Neural cell (in vitro differentiated cells): ENCODE measurements around the gene KCNK10. TPM values are rescaled to one million over a fixed set of nuclear protein-coding genes. Genes with fewer than 3 reads are reported as not detected.

Source experiments
- H2AFZ ChIP-seq: fragments of 200-600, 300-800 bp; sonication (generic), shearing (Covaris generic); 2 replicates; pipeline ENCODE4 v1.6.0; 2014; ENCODE audit warnings: low read depth, mild to moderate bottlenecking, antibody characterized with exemption, low read length, moderate library complexity
- H3F3A ChIP-seq: fragments of 200-600 bp; shearing (Covaris generic); 2 replicates; pipeline ENCODE4 v1.6.1; 2016; ENCODE audit warnings: mild to moderate bottlenecking, moderate library complexity, mixed read lengths, antibody characterized with exemption, low read length; ENCODE audit not compliant: insufficient read depth, poor library complexity, severe bottlenecking
- H3K27ac ChIP-seq: fragments of 200-600, 300-800 bp; sonication (generic), shearing (Covaris generic); 2 replicates; pipeline ENCODE4 v1.5.1; 2014; ENCODE audit warnings: mild to moderate bottlenecking, low read length, moderate library complexity
- H3K27me3 ChIP-seq: fragments of 300-800, 200-600 bp; sonication (generic), shearing (Covaris generic); 2 replicates; pipeline ENCODE4 v1.6.0; 2014; ENCODE audit warnings: mild to moderate bottlenecking, low read depth, low read length, moderate library complexity; ENCODE audit not compliant: insufficient read depth
- H3K36me3 ChIP-seq: fragments of 300-800, 200-600 bp; sonication (generic), shearing (Covaris generic); 2 replicates; pipeline ENCODE4 v1.5.1; 2014; ENCODE audit warnings: mild to moderate bottlenecking, antibody characterized with exemption, low read length, moderate library complexity; ENCODE audit not compliant: insufficient read depth
- H3K4me2 ChIP-seq: fragments of 300-800, 200-600 bp; sonication (generic), shearing (Covaris generic); 2 replicates; pipeline ENCODE4 v1.6.0; 2014; ENCODE audit warnings: mild to moderate bottlenecking, low read length
- H3K4me3 ChIP-seq: fragments of 300-800, 200-600 bp; sonication (generic), shearing (Covaris generic); 2 replicates; pipeline ENCODE4 v1.5.1; 2014; ENCODE audit warnings: mild to moderate bottlenecking, low read length, moderate library complexity
- H3K79me2 ChIP-seq: fragments of 200-600 bp; shearing (Covaris generic); replicated peaks from 2 replicates; pipeline ENCODE4 v1.6.0; 2014; ENCODE audit warnings: mild to moderate bottlenecking, low read length, moderate library complexity; ENCODE audit not compliant: insufficient read depth
- H3K9ac ChIP-seq: fragments of 300-800, 200-600 bp; sonication (generic), shearing (Covaris generic); 2 replicates; pipeline ENCODE4 v1.6.1; 2016; ENCODE audit warnings: mild to moderate bottlenecking, low read length, mixed read lengths
- H3K9me2 ChIP-seq: fragments of 200-600 bp; shearing (Covaris generic); 2 replicates; pipeline ENCODE4 v1.6.1; 2016; ENCODE audit warnings: mild to moderate bottlenecking, low read length, mixed read lengths; ENCODE audit not compliant: insufficient read depth
- H3K9me3 ChIP-seq: fragments of 200-600, 300-800 bp; sonication (generic), shearing (Covaris generic); 2 replicates; pipeline ENCODE4 v1.6.1; 2016; ENCODE audit warnings: mild to moderate bottlenecking, mixed run types, low read length, moderate library complexity, mixed read lengths
- H4K20me1 ChIP-seq: fragments of 200-600 bp; shearing (Covaris generic); 2 replicates; pipeline ENCODE4 v1.6.1; 2016; ENCODE audit warnings: mild to moderate bottlenecking, mixed run types; ENCODE audit not compliant: insufficient read depth
- EP300 ChIP-seq: fragments of 450-650 bp; conservative IDR thresholded peaks from 2 replicates; pipeline ENCODE4 v1.6.1; 2014; ENCODE audit warnings: antibody characterized with exemption, mild to moderate bottlenecking, moderate library complexity; ENCODE audit not compliant: poor library complexity, severe bottlenecking
- EZH2 ChIP-seq: fragments of 200-600, 300-800 bp; shearing (Covaris generic), sonication (generic); IDR thresholded peaks from 2 replicates; pipeline ENCODE4 v1.6.1; 2014; ENCODE audit warnings: antibody characterized with exemption, low read length, borderline replicate concordance, mild to moderate bottlenecking; ENCODE audit not compliant: insufficient read depth, poor library complexity, severe bottlenecking
- MXI1 ChIP-seq: fragments of 450-650 bp; conservative IDR thresholded peaks from 2 replicates; pipeline ENCODE4 v1.6.1; 2014; ENCODE audit warnings: antibody characterized with exemption, mild to moderate bottlenecking; ENCODE audit not compliant: poor library complexity, severe bottlenecking
- POLR2AphosphoS5 ChIP-seq: IDR thresholded peaks from 2 replicates; pipeline ENCODE4 v1.6.1; 2012
- RAD21 ChIP-seq: fragments of 450-650 bp; conservative IDR thresholded peaks from 2 replicates; pipeline ENCODE4 v1.6.1; 2014; ENCODE audit warnings: antibody characterized with exemption, mild to moderate bottlenecking, moderate library complexity
- SMC3 ChIP-seq: fragments of 450-650 bp; conservative IDR thresholded peaks from 2 replicates; pipeline ENCODE4 v1.6.1; 2014; ENCODE audit warnings: antibody characterized with exemption, mild to moderate bottlenecking, moderate library complexity; ENCODE audit not compliant: poor library complexity
- TAF1 ChIP-seq: IDR thresholded peaks from 2 replicates; pipeline ENCODE4 v1.6.1; 2012; ENCODE audit warnings: low read depth
- polyA plus RNA-seq: library from polyadenylated mRNA; depleted of rRNA; stranded (reverse); fragments of >200 nt; gene quantifications from 2 replicates; pipeline ENCODE4 v1.2.3, GENCODE V29; 2014
- TF ChIP-seq, protein P1 (sequence below): IDR thresholded peaks from 2 replicates; pipeline ENCODE4 v1.6.1; 2012; ENCODE audit warnings: borderline replicate concordance
- TF ChIP-seq, protein P2 (sequence below): fragments of 450-650 bp; IDR thresholded peaks from 2 replicates; pipeline ENCODE4 v1.5.1; 2014; ENCODE audit warnings: antibody characterized with exemption, mild to moderate bottlenecking, moderate library complexity; ENCODE audit not compliant: poor library complexity, severe bottlenecking

Gene KCNK10
- polyA plus RNA-seq, 1 donor from 2014 or later, result 6.9 TPM

DNA sequence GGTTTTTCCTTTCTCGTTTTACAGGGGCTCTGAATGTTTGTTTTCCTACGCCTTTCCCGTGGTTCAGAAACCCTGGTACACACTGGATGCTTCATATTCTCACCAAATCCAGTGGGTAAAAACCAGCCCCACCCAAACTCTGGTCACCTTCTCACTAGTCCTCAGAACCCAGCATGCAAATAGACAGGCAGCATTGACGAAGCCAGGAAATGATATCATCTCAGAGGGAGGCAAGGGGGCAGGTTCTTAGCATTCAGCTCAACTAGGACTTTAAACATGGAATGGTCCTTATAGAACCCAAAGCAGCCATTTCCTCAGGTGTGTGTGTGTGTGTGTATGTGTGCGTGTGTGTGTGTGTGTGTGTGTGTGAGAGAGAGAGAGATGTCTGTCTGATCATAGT lies 142.0 kb downstream of the KCNK10 start:
- Histone ChIP-seq H3K27ac (no peak overlapping the region), H3K36me3 (no peaks in the 10 kb centered on the region), H3K9me2 (no peaks in the 10 kb centered on the region), H3F3A (no peaks in the 10 kb centered on the region), H3K27me3 (no peaks in the 10 kb centered on the region), H3K9me3 (no peaks in the 10 kb centered on the region), H3K4me3 (no peak overlapping the region), H3K4me2 (no peak overlapping the region), H3K9ac (no peak overlapping the region), H3K79me2 (no peaks in the 10 kb centered on the region), H4K20me1 (no peaks in the 10 kb centered on the region), H2AFZ (no peak overlapping the region)
- TF ChIP-seq TAF1, result no peak
- TF ChIP-seq, protein P1, sequence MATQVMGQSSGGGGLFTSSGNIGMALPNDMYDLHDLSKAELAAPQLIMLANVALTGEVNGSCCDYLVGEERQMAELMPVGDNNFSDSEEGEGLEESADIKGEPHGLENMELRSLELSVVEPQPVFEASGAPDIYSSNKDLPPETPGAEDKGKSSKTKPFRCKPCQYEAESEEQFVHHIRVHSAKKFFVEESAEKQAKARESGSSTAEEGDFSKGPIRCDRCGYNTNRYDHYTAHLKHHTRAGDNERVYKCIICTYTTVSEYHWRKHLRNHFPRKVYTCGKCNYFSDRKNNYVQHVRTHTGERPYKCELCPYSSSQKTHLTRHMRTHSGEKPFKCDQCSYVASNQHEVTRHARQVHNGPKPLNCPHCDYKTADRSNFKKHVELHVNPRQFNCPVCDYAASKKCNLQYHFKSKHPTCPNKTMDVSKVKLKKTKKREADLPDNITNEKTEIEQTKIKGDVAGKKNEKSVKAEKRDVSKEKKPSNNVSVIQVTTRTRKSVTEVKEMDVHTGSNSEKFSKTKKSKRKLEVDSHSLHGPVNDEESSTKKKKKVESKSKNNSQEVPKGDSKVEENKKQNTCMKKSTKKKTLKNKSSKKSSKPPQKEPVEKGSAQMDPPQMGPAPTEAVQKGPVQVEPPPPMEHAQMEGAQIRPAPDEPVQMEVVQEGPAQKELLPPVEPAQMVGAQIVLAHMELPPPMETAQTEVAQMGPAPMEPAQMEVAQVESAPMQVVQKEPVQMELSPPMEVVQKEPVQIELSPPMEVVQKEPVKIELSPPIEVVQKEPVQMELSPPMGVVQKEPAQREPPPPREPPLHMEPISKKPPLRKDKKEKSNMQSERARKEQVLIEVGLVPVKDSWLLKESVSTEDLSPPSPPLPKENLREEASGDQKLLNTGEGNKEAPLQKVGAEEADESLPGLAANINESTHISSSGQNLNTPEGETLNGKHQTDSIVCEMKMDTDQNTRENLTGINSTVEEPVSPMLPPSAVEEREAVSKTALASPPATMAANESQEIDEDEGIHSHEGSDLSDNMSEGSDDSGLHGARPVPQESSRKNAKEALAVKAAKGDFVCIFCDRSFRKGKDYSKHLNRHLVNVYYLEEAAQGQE, result no peak
- no peak for TF ChIP-seq EZH2

DNA sequence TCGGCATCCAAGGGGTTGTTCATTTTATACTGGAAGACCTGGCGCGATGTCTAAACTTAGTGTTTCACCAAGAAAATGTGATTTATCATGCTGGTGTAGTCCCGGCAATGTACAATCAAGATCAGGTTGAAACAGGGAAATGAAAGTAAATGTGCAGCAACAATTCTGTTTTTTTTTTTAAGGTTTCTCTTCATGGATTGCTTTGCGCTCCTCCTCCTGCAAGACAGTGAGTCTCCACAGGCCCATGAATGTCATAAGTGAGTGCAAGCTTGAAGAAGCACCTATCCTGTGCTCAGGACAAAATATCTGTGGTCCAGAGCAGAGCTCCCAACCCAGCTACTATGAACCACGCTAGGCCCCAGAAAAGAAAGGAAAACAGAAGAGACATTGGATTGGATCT lies 143.4 kb downstream of the KCNK10 start:
- no peaks in the 10 kb centered on the region for H4K20me1 ChIP-seq
- no peak overlapping the region for H3K4me3 ChIP-seq
- H3K9ac ChIP-seq, result no peak overlapping the region
- H3K27me3 ChIP-seq, result no peaks in the 10 kb centered on the region
- H3K4me2 ChIP-seq, result no peak overlapping the region
- no peaks in the 10 kb centered on the region for H3F3A ChIP-seq
- H3K9me3 ChIP-seq, result no peaks in the 10 kb centered on the region
- no peaks in the 10 kb centered on the region for H3K79me2 ChIP-seq
- H3K9me2 ChIP-seq, result no peaks in the 10 kb centered on the region
- H3K27ac ChIP-seq, result no peak overlapping the region
- TF ChIP-seq EP300, result no peak
- no peak for TF ChIP-seq MXI1
- no peak for TF ChIP-seq SMC3
- no peak for TF ChIP-seq RAD21
- TF ChIP-seq, protein P2, sequence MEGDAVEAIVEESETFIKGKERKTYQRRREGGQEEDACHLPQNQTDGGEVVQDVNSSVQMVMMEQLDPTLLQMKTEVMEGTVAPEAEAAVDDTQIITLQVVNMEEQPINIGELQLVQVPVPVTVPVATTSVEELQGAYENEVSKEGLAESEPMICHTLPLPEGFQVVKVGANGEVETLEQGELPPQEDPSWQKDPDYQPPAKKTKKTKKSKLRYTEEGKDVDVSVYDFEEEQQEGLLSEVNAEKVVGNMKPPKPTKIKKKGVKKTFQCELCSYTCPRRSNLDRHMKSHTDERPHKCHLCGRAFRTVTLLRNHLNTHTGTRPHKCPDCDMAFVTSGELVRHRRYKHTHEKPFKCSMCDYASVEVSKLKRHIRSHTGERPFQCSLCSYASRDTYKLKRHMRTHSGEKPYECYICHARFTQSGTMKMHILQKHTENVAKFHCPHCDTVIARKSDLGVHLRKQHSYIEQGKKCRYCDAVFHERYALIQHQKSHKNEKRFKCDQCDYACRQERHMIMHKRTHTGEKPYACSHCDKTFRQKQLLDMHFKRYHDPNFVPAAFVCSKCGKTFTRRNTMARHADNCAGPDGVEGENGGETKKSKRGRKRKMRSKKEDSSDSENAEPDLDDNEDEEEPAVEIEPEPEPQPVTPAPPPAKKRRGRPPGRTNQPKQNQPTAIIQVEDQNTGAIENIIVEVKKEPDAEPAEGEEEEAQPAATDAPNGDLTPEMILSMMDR, result no peak
- no peak for TF ChIP-seq POLR2AphosphoS5
- TF ChIP-seq, protein P1, result no peak
- no peak for TF ChIP-seq TAF1
- TF ChIP-seq EZH2, result no peak
- no peak overlapping the region for H2AFZ ChIP-seq
- no peaks in the 10 kb centered on the region for H3K36me3 ChIP-seq
